ENCODE data around the gene RTP5.

The RTP5 gene

DNA sequence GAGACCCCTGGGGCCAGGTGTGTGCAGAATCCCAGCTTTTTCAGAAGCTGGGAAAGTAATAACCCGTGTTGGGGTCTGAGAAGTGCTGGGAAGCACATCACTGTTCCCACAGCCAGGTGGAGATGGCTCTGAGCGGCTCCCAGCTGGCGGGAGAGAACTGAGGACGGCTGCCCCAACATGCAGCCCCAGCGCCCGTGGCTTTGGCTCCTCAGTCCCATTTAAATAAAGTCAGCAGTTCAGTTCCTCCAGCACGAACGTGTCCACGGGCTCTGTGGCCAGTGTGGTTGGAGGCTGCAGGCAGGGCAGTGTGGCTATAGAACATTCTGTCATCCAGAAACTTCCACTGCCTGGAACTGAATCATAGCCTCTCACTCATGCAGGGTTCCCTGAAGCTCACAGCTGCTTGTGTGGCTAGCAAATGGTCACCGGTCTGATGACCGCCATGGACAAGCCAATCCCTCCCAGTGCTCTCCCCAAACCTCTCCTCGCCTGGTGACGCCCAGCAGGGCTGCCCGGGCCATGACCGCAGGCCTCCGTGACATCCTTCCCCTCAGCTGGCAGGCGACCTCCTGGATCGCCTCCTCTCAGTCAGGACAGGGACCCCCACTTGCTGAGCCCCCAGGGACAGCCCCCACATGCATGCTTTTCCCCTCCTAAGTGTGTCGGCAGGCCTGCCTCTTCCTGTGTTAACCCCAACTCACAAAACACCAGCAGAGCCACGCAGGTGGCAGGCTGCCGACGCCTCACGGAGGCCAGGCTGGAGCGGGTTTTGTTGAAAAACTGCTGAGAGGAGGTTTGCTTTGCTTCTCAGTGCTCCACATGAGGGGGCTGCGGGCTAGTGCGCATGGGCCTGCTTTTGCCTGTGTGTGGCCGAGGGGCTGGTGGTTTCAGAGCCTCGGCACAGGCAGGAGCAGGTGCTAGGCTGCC, 1.3 kb downstream of the RTP5 start:
- DNase-seq (ENCODE audit: low read depth), result no peak

DNA sequence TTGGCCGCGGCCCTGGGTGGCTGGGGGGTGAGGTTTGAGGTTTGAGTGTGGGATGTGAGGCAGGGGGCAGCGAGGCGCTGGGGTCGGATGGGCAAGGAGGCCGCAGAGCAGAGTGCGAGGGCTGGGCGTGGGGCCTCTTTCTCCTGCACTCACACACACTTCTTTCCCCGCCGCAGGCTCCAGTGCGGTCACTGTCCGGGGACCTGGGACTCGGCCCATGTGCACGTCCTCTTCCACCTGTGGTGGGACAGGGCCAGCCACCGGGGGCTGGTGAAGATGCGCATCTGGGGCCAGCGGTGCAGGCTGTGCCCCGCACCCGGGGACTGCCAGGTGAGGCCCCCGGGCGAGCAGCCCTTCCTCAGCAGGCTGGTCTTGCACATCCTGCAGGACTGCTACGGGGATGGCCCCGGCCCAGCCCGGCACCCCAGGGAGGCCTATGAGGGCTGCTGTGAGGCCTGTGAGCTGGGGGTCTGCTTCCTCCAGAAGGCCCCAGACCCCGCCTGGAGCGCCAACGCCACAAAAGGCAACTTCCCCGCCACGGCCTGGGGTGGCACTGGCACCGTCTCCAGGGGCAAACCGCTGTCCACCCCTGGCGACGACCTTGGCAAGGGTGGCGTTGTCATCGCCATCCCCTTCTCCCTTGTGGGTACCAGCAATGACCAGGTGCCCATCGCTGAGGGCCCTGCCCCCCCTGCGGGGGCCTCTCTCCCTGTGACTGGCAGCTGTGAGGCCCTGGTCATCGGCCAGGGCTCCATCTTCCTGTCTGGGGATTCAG, 2.2 kb downstream of the RTP5 start:
- DNase-seq (ENCODE audit: low read depth), result no peak

GRCh38 chr2:241872313-241872642, 2.7 kb downstream of the RTP5 start:
- no peak for DNase-seq (ENCODE audit: low read depth)

- no peak for DNase-seq (ENCODE audit: low read depth)
These were observed 3.7 kb downstream of the RTP5 start for GRCh38 chr2:241873081-241873802.

GRCh38 chr2:241873803-241874110, 4.2 kb downstream of the RTP5 start:
- no peak for DNase-seq (ENCODE audit: low read depth)

DNA sequence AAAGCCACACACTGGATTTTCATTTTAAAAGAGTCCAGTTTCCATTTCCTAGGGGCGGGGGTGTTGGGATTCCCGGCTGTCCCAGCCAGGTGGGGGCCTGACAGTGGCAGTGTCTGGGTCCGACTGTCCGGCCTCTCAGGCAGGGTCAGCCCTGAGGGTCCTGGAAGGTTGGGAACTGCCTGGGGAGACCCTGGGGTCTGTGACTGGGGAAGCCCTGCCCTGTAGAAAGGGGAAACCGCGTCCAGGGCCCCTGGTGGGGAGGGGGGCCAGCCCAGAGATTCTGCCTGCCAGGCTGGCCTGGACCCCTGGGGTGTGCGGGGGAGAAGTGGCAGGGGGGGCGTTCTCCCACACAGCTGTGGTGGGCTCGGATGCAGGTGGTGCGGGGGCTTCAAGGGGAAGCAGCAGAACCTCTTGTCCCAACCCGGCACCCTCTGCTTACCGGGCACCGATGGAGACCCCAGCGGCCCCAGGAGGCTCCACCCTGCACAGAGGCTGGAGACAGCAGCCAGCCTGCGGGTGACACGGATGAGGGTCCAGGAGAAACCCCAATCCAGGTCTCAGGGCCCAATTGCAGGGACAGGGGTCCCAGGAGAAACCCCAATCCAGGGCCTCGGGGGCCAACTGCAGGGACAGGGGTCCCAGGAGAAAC, 4.9 kb downstream of the RTP5 start:
- no peak for DNase-seq (ENCODE audit: low read depth)

DNA sequence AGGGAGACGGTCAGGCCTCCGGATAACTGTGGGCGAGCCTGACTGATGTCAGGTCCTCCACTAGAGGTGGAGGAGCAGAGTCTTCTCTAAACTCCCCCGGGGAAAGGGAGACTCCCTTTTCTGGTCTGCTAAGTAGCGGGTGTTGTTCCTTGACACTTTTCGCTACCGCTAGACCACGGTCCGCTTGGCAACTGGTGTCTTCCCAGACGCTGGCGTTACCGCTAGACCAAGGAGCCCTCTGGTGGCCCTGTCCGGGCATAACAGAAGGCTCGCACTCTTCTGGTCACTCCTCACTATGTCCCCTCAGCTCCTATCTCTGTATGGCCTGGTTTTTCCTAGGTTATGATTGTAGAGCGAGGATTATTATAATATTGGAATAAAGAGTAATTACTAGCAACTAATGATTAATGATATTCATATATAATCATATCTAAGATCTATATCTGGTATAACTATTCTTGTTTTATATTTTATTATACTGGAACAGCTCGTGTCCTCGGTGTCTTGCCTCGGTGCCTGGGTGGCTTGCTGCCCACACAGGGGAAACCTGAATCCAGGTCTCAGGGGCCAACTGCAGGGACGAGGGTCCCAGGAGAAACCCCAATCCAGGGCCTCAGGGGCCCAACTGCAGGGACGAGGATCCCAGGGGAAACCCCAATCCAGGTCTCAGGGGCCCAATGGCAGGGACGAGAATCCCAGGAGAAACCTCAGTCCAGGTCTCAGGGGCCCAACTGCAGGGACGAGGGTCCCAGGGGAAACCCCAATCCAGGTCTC, 6.4 kb downstream of the RTP5 start:
- peak; percentile 51 for DNase-seq (ENCODE audit: low read depth)

GRCh38 chr2:241876528-241877196, 7.1 kb downstream of the RTP5 start:
- DNase-seq (ENCODE audit: low read depth), result no peak

GRCh38 chr2:241877197-241877685, 7.7 kb downstream of the RTP5 start:
- DNase-seq (ENCODE audit: low read depth), result no peak

- DNase-seq (ENCODE audit: low read depth), result peak; percentile 73
These were observed 8.8 kb downstream of the RTP5 start for GRCh38 chr2:241877989-241878970.

- DNase-seq (ENCODE audit: low read depth), result no peak
These were observed 9.8 kb downstream of the RTP5 start for GRCh38 chr2:241879326-241879725.

DNA sequence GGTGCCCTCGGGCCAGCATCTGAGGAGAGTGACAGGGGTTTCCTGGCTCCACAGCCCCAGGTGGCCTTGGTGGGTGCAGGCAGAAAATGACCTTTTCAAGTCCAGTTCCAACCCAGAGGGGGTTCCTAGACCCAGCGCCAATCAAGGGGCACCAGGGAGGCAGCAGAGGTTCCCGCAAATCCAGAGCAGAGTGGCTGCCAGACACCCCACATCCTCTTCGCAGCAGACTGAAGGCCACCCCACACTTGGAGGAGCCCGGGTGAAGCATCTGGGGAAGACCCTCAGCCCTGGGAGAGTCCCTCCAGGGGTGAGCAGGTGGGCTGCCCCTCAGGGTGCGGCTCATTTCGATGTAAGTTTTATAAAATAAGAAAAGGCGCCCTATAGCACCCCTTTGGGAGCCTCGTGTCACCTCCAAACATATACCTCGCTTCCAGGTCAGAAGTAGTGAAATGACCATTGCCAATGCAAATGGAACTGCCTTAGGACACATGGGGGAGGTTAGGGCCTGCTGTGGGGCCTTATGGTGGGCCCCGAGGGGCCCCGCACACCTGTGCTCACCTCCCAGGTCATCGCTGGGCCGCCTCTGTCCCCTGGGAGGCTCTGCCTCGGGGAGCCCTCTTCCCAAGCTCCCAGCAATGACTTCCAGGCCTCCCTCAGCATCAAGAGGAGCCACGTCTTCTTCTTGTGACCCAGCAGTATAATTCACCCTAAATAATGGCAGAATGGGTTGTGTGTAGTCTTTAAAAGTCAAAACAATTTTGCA, 11.0 kb downstream of the RTP5 start:
- no peak for DNase-seq (ENCODE audit: low read depth)

- DNase-seq (ENCODE audit: low read depth), result peak; percentile 58
These were observed 12.6 kb downstream of the RTP5 start for GRCh38 chr2:241882091-241882625.

GRCh38 chr2:241884951-241885290, 15.4 kb downstream of the RTP5 start:
- no peak for DNase-seq (ENCODE audit: low read depth)

GRCh38 chr2:241885291-241885945, 15.9 kb downstream of the RTP5 start:
- no peak for DNase-seq (ENCODE audit: low read depth)

- DNase-seq (ENCODE audit: low read depth), result no peak
These were observed 16.6 kb downstream of the RTP5 start for GRCh38 chr2:241885946-241886643.

GRCh38 chr2:241886840-241887447, 17.4 kb downstream of the RTP5 start:
- no peak for DNase-seq (ENCODE audit: low read depth)

All from EH (cell line).